IPS-NIHi11 (cell line): ENCODE data around the gene CCDC85C.
A peak's percentile ranks its signal among the peaks of the same experiment; 100 is the strongest.

ENCODE experiments used
- DNase-seq: peaks from one replicate; pipeline ENCODE4 v3.0.0; 2012; ENCODE audit warnings: mixed read lengths, low spot score

CCDC85C gene

GRCh38 chr14:99628887-99629618 lies 25.0 kb upstream of the CCDC85C start:
- peak; percentile 96 for DNase-seq

- peak; percentile 13 for DNase-seq
Observed at GRCh38 chr14:99627510-99628381, 23.7 kb upstream of the CCDC85C start.

- no peak for DNase-seq
Observed at GRCh38 chr14:99627100-99627499, 23.1 kb upstream of the CCDC85C start.

GRCh38 chr14:99626041-99626648 lies 22.1 kb upstream of the CCDC85C start:
- peak; percentile 4 for DNase-seq

GRCh38 chr14:99625476-99625875 lies 21.5 kb upstream of the CCDC85C start:
- DNase-seq: peak; percentile 1

GRCh38 chr14:99624971-99625370 lies 21.0 kb upstream of the CCDC85C start:
- DNase-seq: peak; percentile 61

- no peak for DNase-seq
Observed at GRCh38 chr14:99624024-99624423, 20.0 kb upstream of the CCDC85C start.

- peak; percentile 3 for DNase-seq
Observed at GRCh38 chr14:99621948-99622347, 17.9 kb upstream of the CCDC85C start.

GRCh38 chr14:99619835-99620834 lies 16.1 kb upstream of the CCDC85C start:
- DNase-seq: no peak

GRCh38 chr14:99616832-99617800 lies 13.1 kb upstream of the CCDC85C start:
- no peak for DNase-seq

- no peak for DNase-seq
Observed at GRCh38 chr14:99615497-99616157, 11.6 kb upstream of the CCDC85C start.

GRCh38 chr14:99612738-99613330 lies 8.8 kb upstream of the CCDC85C start:
- no peak for DNase-seq

- DNase-seq: no peak
Observed at GRCh38 chr14:99612071-99612737, 8.2 kb upstream of the CCDC85C start.

- no peak for DNase-seq
Observed at GRCh38 chr14:99611646-99612045, 7.6 kb upstream of the CCDC85C start.

- DNase-seq: no peak
Observed at GRCh38 chr14:99609245-99610170, 5.5 kb upstream of the CCDC85C start.

- DNase-seq: no peak
Observed at GRCh38 chr14:99608591-99608990, 4.6 kb upstream of the CCDC85C start.

- no peak for DNase-seq
Observed at GRCh38 chr14:99606359-99606758, 2.4 kb upstream of the CCDC85C start.
